HUDEP-2 (cell line): ENCODE results near the gene DACH1.
"Not testable (repeated sequence)": the region's sequence is repeated elsewhere in the genome, so short reads cannot be mapped to it uniquely, and the experiment has no call there.

Source experiments
- DNase-seq, 76 experiments: peaks; one replicate each; lab custom pipeline; 2025; ENCODE audit not compliant: unreplicated experiment in 76 of 76; lab: John Stamatoyannopoulos, UW

The DACH1 gene

GRCh38 chr13:71866335-71867130 is 471 bp downstream of the DACH1 start:
- DNase-seq: peak in 23 of 76 experiments; percentile 1 to 42 (median 16)

GRCh38 chr13:71865874-71866334 is 1.1 kb downstream of the DACH1 start:
- DNase-seq: peak in 9 of 76 experiments; percentile 3 to 29 (median 8)

GRCh38 chr13:71864986-71865873 is 1.8 kb downstream of the DACH1 start:
- peak in 22 of 76 experiments; percentile 8 to 69 (median 38) for DNase-seq

- DNase-seq: peak in 68 of 76 experiments; percentile 10 to 87 (median 59)
These were observed 2.7 kb downstream of the DACH1 start for GRCh38 chr13:71864094-71864985.

- no peak for DNase-seq
These were observed 3.6 kb downstream of the DACH1 start for GRCh38 chr13:71863254-71863865.

GRCh38 chr13:71862459-71862943 is 4.5 kb downstream of the DACH1 start:
- no peak for DNase-seq

- DNase-seq: no peak
These were observed 5.1 kb downstream of the DACH1 start for GRCh38 chr13:71861769-71862458.

- no peak for DNase-seq
These were observed 6.4 kb downstream of the DACH1 start for GRCh38 chr13:71860547-71861138.

- no peak for DNase-seq
These were observed 8.4 kb downstream of the DACH1 start for GRCh38 chr13:71858647-71859046.

- no peak for DNase-seq
These were observed 10.4 kb downstream of the DACH1 start for GRCh38 chr13:71856548-71857043.

- no peak for DNase-seq
These were observed 12.6 kb downstream of the DACH1 start for GRCh38 chr13:71854401-71854800.

GRCh38 chr13:71853725-71854124 is 13.3 kb downstream of the DACH1 start:
- no peak for DNase-seq

- DNase-seq: no peak
These were observed 14.3 kb downstream of the DACH1 start for GRCh38 chr13:71852736-71853135.

GRCh38 chr13:71851498-71852409 is 15.2 kb downstream of the DACH1 start:
- no peak for DNase-seq

GRCh38 chr13:71842003-71842402 is 25.0 kb downstream of the DACH1 start:
- no peak for DNase-seq

- no peak for DNase-seq
These were observed 28.2 kb downstream of the DACH1 start for GRCh38 chr13:71838842-71839241.

- DNase-seq: not testable (repeated sequence)
These were observed 29.4 kb downstream of the DACH1 start for GRCh38 chr13:71837582-71837981.

- DNase-seq: no peak
These were observed 35.3 kb downstream of the DACH1 start for GRCh38 chr13:71831716-71832115.
